Left lung (tissue), 10 donors: ENCODE results near the gene MAN1C1. TPM values are rescaled to one million over a fixed set of nuclear protein-coding genes. Genes with fewer than 3 reads are reported as not detected.

Experiments used
- ATAC-seq: fragments of 200-7000 bp; cut with Tn5 transposase; one replicate; pipeline ENCODE4 v1.9.1; 2020; ENCODE audit warnings: moderate library complexity
- DNase-seq, 4 donors: peaks; one replicate each; pipeline ENCODE4 v3.0.0-alpha.2; 2013 to 2020
- H3K27ac ChIP-seq, 2 donors: fragments of 200-600 bp; sonication (generic) in 1 of 2; one replicate each; pipeline versions ENCODE4 v1.5.0 to v1.8.0; 2020 to 2021
- H3K27me3 ChIP-seq, 2 donors: fragments of 200-600 bp; sonication (generic) in 1 of 2; one replicate each; pipeline versions ENCODE4 v1.5.0 to v1.8.0; 2020 to 2021
- H3K36me3 ChIP-seq, 2 donors: fragments of 200-600 bp; sonication (generic) in 1 of 2; one replicate each; pipeline versions ENCODE4 v1.5.0 to v1.8.0; 2020 to 2021
- H3K4me1 ChIP-seq, 2 donors: fragments of 200-600 bp; one replicate each; pipeline ENCODE4 v1.8.0; 2021
- H3K4me3 ChIP-seq, 2 donors: fragments of 200-600 bp; sonication (generic) in 1 of 2; one replicate each; pipeline versions ENCODE4 v1.5.0 to v1.8.0; 2020 to 2021; ENCODE audit warnings: mild to moderate bottlenecking in 1 of 2
- H3K9me3 ChIP-seq, 2 donors: fragments of 200-600 bp; sonication (generic) in 1 of 2; one replicate each; pipeline versions ENCODE4 v1.5.0 to v1.8.0; 2020 to 2021
- CTCF ChIP-seq, 2 donors: fragments of 200-600 bp; sonication (generic) in 1 of 2; IDR thresholded peaks; one replicate each; pipeline versions ENCODE4 v1.5.0 to v1.8.0; 2021; ENCODE audit warnings: antibody characterized with exemption in 2 of 2
- intact Hi-C, 2 donors: fragments of 100-400 bp; cut with DNase I; formaldehyde crosslinking; loops; one replicate each; pipeline versions ENCODE4 v1.11.2 to v1.14.2; 2022
- polyA plus RNA-seq, 6 donors: library from polyadenylated mRNA; unstranded; fragments of 120-200 nt; gene quantifications; one replicate each; pipeline ENCODE4 v1.2.1, GENCODE V29; 2013; ENCODE audit not compliant: insufficient read length in 6 of 6
- total RNA-seq, 2 donors: library from RNA; stranded (reverse); fragmentation: NEBNext Ultra II Directional; extraction: Animal tissue kit (Norgen Biotek cat#: 25700); gene quantifications; one replicate each; pipeline ENCODE4 v1.2.1, GENCODE V29; 2021
- donor health status: DM: no; HTN: yes; CAD: no.
- donor health status: DM: no; HTN: no; CAD: no.

The MAN1C1 gene
- total and polyA plus RNA-seq, 8 donors, result 14.9 to 20.3 (median 16.1) TPM

GRCh38 chr1:25765923-25766589 lies 149.5 kb downstream of the MAN1C1 start:
- H3K27ac ChIP-seq, result no peak overlapping the region
- peaks cover 4% of the 10 kb centered on the region in 2 donors for H3K4me1 ChIP-seq
- H3K9me3 ChIP-seq, result no peaks in the 10 kb centered on the region
- no peak for TF ChIP-seq CTCF (IDR thresholded peaks at IDR 0.05)
- no peak overlapping the region for H3K4me3 ChIP-seq
- no peaks in the 10 kb centered on the region for H3K27me3 ChIP-seq
- ATAC-seq (no peak), DNase-seq (no peak)
- H3K36me3 ChIP-seq, result peaks cover 0 to 7% of the 10 kb centered on the region in 2 donors
- intact Hi-C loops, result no loop called here

- DNase-seq (no peak), ATAC-seq (no peak)
- no peaks in the 10 kb centered on the region for H3K9me3 ChIP-seq
- peaks cover 6 to 8% of the 10 kb centered on the region in 2 donors for H3K4me1 ChIP-seq
- H3K36me3 ChIP-seq, result peaks cover 0 to 7% of the 10 kb centered on the region in 2 donors
- no peak for TF ChIP-seq CTCF (IDR thresholded peaks at IDR 0.05)
- no peak overlapping the region for H3K4me3 ChIP-seq
- no peaks in the 10 kb centered on the region for H3K27me3 ChIP-seq
- intact Hi-C loops, result no loop called here
- no peak overlapping the region for H3K27ac ChIP-seq
Measured at GRCh38 chr1:25766721-25767436, 150.3 kb downstream of the MAN1C1 start.

- DNase-seq (no peak), ATAC-seq (no peak)
- intact Hi-C loops, result no loop called here
- Histone ChIP-seq H3K27ac (no peak overlapping the region), H3K36me3 (peaks cover 0 to 12% of the 10 kb centered on the region in 2 donors), H3K4me3 (no peak overlapping the region), H3K9me3 (no peaks in the 10 kb centered on the region), H3K27me3 (no peaks in the 10 kb centered on the region), H3K4me1 (peaks cover 6 to 8% of the 10 kb centered on the region in 2 donors)
- no peak for TF ChIP-seq CTCF (IDR thresholded peaks at IDR 0.05)
Measured at GRCh38 chr1:25767437-25767770, 150.8 kb downstream of the MAN1C1 start.

- no peaks in the 10 kb centered on the region for H3K27me3 ChIP-seq
- no peak for DNase-seq
- intact Hi-C loops, result no loop called here
- no peak overlapping the region for H3K27ac ChIP-seq
- no peak overlapping the region for H3K4me3 ChIP-seq
- peaks cover 0 to 10% of the 10 kb centered on the region in 2 donors for H3K36me3 ChIP-seq
- H3K4me1 ChIP-seq, result peaks cover 6 to 8% of the 10 kb centered on the region in 2 donors
- no peak for TF ChIP-seq CTCF (IDR thresholded peaks at IDR 0.05)
- ATAC-seq, result no peak
- H3K9me3 ChIP-seq, result no peaks in the 10 kb centered on the region
Measured at GRCh38 chr1:25768999-25769398, 152.4 kb downstream of the MAN1C1 start.

GRCh38 chr1:25769625-25770383 lies 153.2 kb downstream of the MAN1C1 start:
- H3K4me1 ChIP-seq, result peaks cover 6 to 8% of the 10 kb centered on the region in 2 donors
- H3K27ac ChIP-seq, result no peak overlapping the region
- DNase-seq (no peak), ATAC-seq (peak; percentile 3)
- H3K9me3 ChIP-seq, result no peaks in the 10 kb centered on the region
- no peak for TF ChIP-seq CTCF (IDR thresholded peaks at IDR 0.05)
- H3K36me3 ChIP-seq, result peaks cover 0 to 8% of the 10 kb centered on the region in 2 donors
- H3K27me3 ChIP-seq, result no peaks in the 10 kb centered on the region
- no peak overlapping the region for H3K4me3 ChIP-seq
- intact Hi-C loops, result no loop called here
